GM23338 (cell line): ENCODE measurements around the gene STPG2. TPM values are rescaled to one million over a fixed set of nuclear protein-coding genes. Genes with fewer than 3 reads are reported as not detected.

Experiments
- CREB1 ChIP-seq: fragments of 250-450 bp; sonication (Bioruptor Pico); IDR thresholded peaks from 2 replicates; pipeline ENCODE4 v1.5.0; 2020; ENCODE audit warnings: low read depth, mild to moderate bottlenecking, moderate library complexity
- EZH2 ChIP-seq: fragments of 200-600 bp; sonication (generic); IDR thresholded peaks from one replicate; pipeline ENCODE4 v1.8.0; 2017; ENCODE audit warnings: antibody characterized with exemption, mild to moderate bottlenecking, low read depth; ENCODE audit not compliant: unreplicated experiment
- JUNB ChIP-seq: IDR thresholded peaks from one replicate; pipeline ENCODE4 v1.6.1; 2016; ENCODE audit warnings: antibody characterized with exemption; ENCODE audit not compliant: unreplicated experiment
- NANOG ChIP-seq: IDR thresholded peaks from 2 replicates; pipeline ENCODE4 v1.6.1; 2016; ENCODE audit warnings: antibody characterized with exemption, borderline replicate concordance
- REST ChIP-seq: IDR thresholded peaks from one replicate; pipeline ENCODE4 v1.6.1; 2018; ENCODE audit warnings: antibody characterized with exemption; ENCODE audit not compliant: unreplicated experiment
- STAT1 ChIP-seq: IDR thresholded peaks from one replicate; pipeline ENCODE4 v1.6.1; 2016; ENCODE audit warnings: antibody characterized with exemption; ENCODE audit not compliant: unreplicated experiment
- ZNF462 ChIP-seq: fragments of 250-450 bp; sonication (Bioruptor Pico); IDR thresholded peaks from 2 replicates; pipeline ENCODE4 v1.5.0; 2020; ENCODE audit warnings: mild to moderate bottlenecking, moderate library complexity
- polyA plus RNA-seq: library from polyadenylated mRNA; unstranded; fragments of >200 nt; fragmentation: Nextera tagmentation; extraction: Ambion mirVana; gene quantifications from 2 replicates; pipeline ENCODE4 v1.2.1, GENCODE V29; 2016
- total RNA-seq: library from RNA; depleted of rRNA; stranded (reverse); fragments of >200 nt; shearing (Covaris generic); gene quantifications from 2 replicates; pipeline ENCODE4 v1.2.3, GENCODE V29; 2014

Gene STPG2
- total and polyA plus RNA-seq, 2 experiments from 2014 or later = 0.17 to 0.32 TPM

GRCh38 chr4:98117363-98117762 is 25.9 kb downstream of the STPG2 start (continued):
- TF ChIP-seq REST = no peak
- TF ChIP-seq ZNF462 (CRISPR knock-in tag) = no peak
- no peak for TF ChIP-seq CREB1 (CRISPR knock-in tag)
- TF ChIP-seq NANOG = no peak
- TF ChIP-seq STAT1 = no peak
- TF ChIP-seq EZH2 = no peak
- TF ChIP-seq JUNB = no peak
